GM23338 (cell line): ENCODE results near the gene ZFHX3. TPM values are rescaled to one million over a fixed set of nuclear protein-coding genes. Genes with fewer than 3 reads are reported as not detected.

Source experiments
- ATAC-seq: fragments of 200-7000 bp; cut with Tn5 transposase; 3 replicates; pipeline ENCODE4 v1.9.1; 2020
- DNase-seq: peaks from one replicate; pipeline ENCODE4 v3.0.0-alpha.2; 2015; ENCODE audit warnings: low spot score
- H2AFZ ChIP-seq: fragments of 200-600 bp; sonication (generic); 2 replicates; pipeline ENCODE4 v1.8.0; 2016; ENCODE audit warnings: antibody characterized with exemption, mild to moderate bottlenecking, moderate library complexity
- H3F3A ChIP-seq: fragments of 200-600 bp; sonication (generic); replicated peaks from 2 replicates; pipeline ENCODE4 v1.8.0; 2017; ENCODE audit warnings: antibody characterized with exemption, mixed run types, low read depth
- H3K27ac ChIP-seq: fragments of 200-600 bp; sonication (generic); 2 replicates; pipeline ENCODE4 v1.6.1; 2016; ENCODE audit warnings: low read depth
- H3K27me3 ChIP-seq: fragments of 200-600 bp; sonication (generic); 2 replicates; pipeline ENCODE4 v1.8.0; 2016; ENCODE audit warnings: mild to moderate bottlenecking, mixed run types, moderate library complexity; ENCODE audit not compliant: insufficient read depth
- H3K36me3 ChIP-seq: fragments of 200-600 bp; sonication (generic); 2 replicates; pipeline ENCODE4 v1.8.0; 2016; ENCODE audit warnings: mild to moderate bottlenecking; ENCODE audit not compliant: insufficient read depth
- H3K4me1 ChIP-seq: fragments of 200-600 bp; sonication (generic); 2 replicates; pipeline ENCODE4 v1.8.0; 2016; ENCODE audit warnings: mild to moderate bottlenecking, moderate library complexity; ENCODE audit not compliant: insufficient read depth
- H3K4me2 ChIP-seq: fragments of 200-600 bp; sonication (generic); 2 replicates; pipeline ENCODE4 v1.7.1; 2017; ENCODE audit warnings: mixed run types
- H3K4me3 ChIP-seq: fragments of 200-600 bp; sonication (generic); 2 replicates; pipeline ENCODE4 v1.6.1; 2016; ENCODE audit warnings: mixed run types
- H3K79me2 ChIP-seq: fragments of 200-600 bp; sonication (generic); replicated peaks from 2 replicates; pipeline ENCODE4 v1.8.0; 2017; ENCODE audit warnings: mild to moderate bottlenecking; ENCODE audit not compliant: insufficient read depth
- H3K9me2 ChIP-seq: fragments of 200-600 bp; sonication (generic); 2 replicates; pipeline ENCODE4 v1.8.0; 2017; ENCODE audit not compliant: insufficient read depth
- H4K20me1 ChIP-seq: fragments of 200-600 bp; sonication (generic); replicated peaks from 2 replicates; pipeline ENCODE4 v1.8.0; 2017; ENCODE audit warnings: mild to moderate bottlenecking; ENCODE audit not compliant: insufficient read depth
- H3K27ac Mint-ChIP-seq: 2 replicates; pipeline ENCODE4 v1.8.0; 2020; ENCODE audit warnings: inconsistent platforms, mild to moderate bottlenecking, moderate library complexity, mixed read lengths
- H3K27me3 Mint-ChIP-seq: 3 replicates; pipeline ENCODE4 v1.8.0; 2022; ENCODE audit warnings: low read depth, mild to moderate bottlenecking, moderate library complexity, mixed read lengths, inconsistent platforms; ENCODE audit not compliant: insufficient read depth, poor library complexity
- H3K36me3 Mint-ChIP-seq: 3 replicates; pipeline ENCODE4 v1.8.0; 2021; ENCODE audit warnings: low read depth, mild to moderate bottlenecking, inconsistent platforms, moderate library complexity, mixed read lengths
- H3K4me1 Mint-ChIP-seq: 3 replicates; pipeline ENCODE4 v1.8.0; 2020; ENCODE audit warnings: mild to moderate bottlenecking, inconsistent platforms, mixed read lengths
- H3K4me3 Mint-ChIP-seq: 3 replicates; pipeline ENCODE4 v1.8.0; 2021; ENCODE audit warnings: moderate library complexity, mild to moderate bottlenecking, inconsistent platforms, mixed read lengths
- H3K9me3 Mint-ChIP-seq: 3 replicates; pipeline ENCODE4 v1.8.0; 2020; ENCODE audit warnings: moderate library complexity, mild to moderate bottlenecking, inconsistent platforms, mixed read lengths
- CREB1 ChIP-seq: fragments of 250-450 bp; sonication (Bioruptor Pico); IDR thresholded peaks from 2 replicates; pipeline ENCODE4 v1.5.0; 2020; ENCODE audit warnings: low read depth, mild to moderate bottlenecking, moderate library complexity
- ETS1 ChIP-seq: IDR thresholded peaks from 2 replicates; pipeline ENCODE4 v1.6.1; 2016; ENCODE audit warnings: antibody characterized with exemption
- EZH2 ChIP-seq: fragments of 200-600 bp; sonication (generic); IDR thresholded peaks from one replicate; pipeline ENCODE4 v1.8.0; 2017; ENCODE audit warnings: antibody characterized with exemption, mild to moderate bottlenecking, low read depth; ENCODE audit not compliant: unreplicated experiment
- EZH2phosphoT487 ChIP-seq: fragments of 200-600 bp; sonication (generic); IDR thresholded peaks from one replicate; pipeline ENCODE4 v1.8.1; 2018; ENCODE audit warnings: antibody characterized with exemption; ENCODE audit not compliant: unreplicated experiment
- JUNB ChIP-seq: IDR thresholded peaks from one replicate; pipeline ENCODE4 v1.6.1; 2016; ENCODE audit warnings: antibody characterized with exemption; ENCODE audit not compliant: unreplicated experiment
- NANOG ChIP-seq: IDR thresholded peaks from 2 replicates; pipeline ENCODE4 v1.6.1; 2016; ENCODE audit warnings: antibody characterized with exemption, borderline replicate concordance
- POLR2AphosphoS5 ChIP-seq: IDR thresholded peaks from 2 replicates; pipeline ENCODE4 v1.6.1; 2016; ENCODE audit warnings: antibody characterized with exemption, low read depth
- STAT1 ChIP-seq: IDR thresholded peaks from one replicate; pipeline ENCODE4 v1.6.1; 2016; ENCODE audit warnings: antibody characterized with exemption; ENCODE audit not compliant: unreplicated experiment
- ZNF114 ChIP-seq: fragments of 250-450 bp; sonication (Bioruptor Pico); IDR thresholded peaks from 2 replicates; pipeline ENCODE4 v1.5.0; 2020; ENCODE audit warnings: mild to moderate bottlenecking, moderate library complexity
- ZNF331 ChIP-seq: fragments of 250-450 bp; sonication (Bioruptor Pico); IDR thresholded peaks from 2 replicates; pipeline ENCODE4 v1.5.0; 2020; ENCODE audit warnings: low read depth, mild to moderate bottlenecking, moderate library complexity
- polyA plus RNA-seq: library from polyadenylated mRNA; unstranded; fragments of >200 nt; fragmentation: Nextera tagmentation; extraction: Ambion mirVana; gene quantifications from 2 replicates; pipeline ENCODE4 v1.2.1, GENCODE V29; 2016
- total RNA-seq: library from RNA; depleted of rRNA; stranded (reverse); fragments of >200 nt; shearing (Covaris generic); gene quantifications from 2 replicates; pipeline ENCODE4 v1.2.3, GENCODE V29; 2014
- TF ChIP-seq, protein P1 (sequence below): fragments of 250-450 bp; sonication (Bioruptor Pico); IDR thresholded peaks from 2 replicates; pipeline ENCODE4 v1.5.0; 2020; ENCODE audit warnings: mild to moderate bottlenecking, moderate library complexity
- TF ChIP-seq, protein P2 (sequence below): IDR thresholded peaks from one replicate; pipeline ENCODE4 v1.6.1; 2018; ENCODE audit warnings: antibody characterized with exemption; ENCODE audit not compliant: unreplicated experiment
- TF ChIP-seq, protein P3 (sequence below), 2 experiments: fragments of 200-600 bp in 1 of 2; sonication (generic) in 1 of 2; conservative IDR thresholded peaks; 2 replicates each; pipeline versions ENCODE4 v1.5.1 to v1.6.1; 2016 to 2017; ENCODE audit warnings: antibody characterized with exemption in 2 of 2, low read depth in 2 of 2, mild to moderate bottlenecking in 2 of 2, moderate library complexity in 1 of 2

The ZFHX3 gene
- total and polyA plus RNA-seq, 2 experiments from 2014 or later, result 1.0 to 1.5 TPM

DNA sequence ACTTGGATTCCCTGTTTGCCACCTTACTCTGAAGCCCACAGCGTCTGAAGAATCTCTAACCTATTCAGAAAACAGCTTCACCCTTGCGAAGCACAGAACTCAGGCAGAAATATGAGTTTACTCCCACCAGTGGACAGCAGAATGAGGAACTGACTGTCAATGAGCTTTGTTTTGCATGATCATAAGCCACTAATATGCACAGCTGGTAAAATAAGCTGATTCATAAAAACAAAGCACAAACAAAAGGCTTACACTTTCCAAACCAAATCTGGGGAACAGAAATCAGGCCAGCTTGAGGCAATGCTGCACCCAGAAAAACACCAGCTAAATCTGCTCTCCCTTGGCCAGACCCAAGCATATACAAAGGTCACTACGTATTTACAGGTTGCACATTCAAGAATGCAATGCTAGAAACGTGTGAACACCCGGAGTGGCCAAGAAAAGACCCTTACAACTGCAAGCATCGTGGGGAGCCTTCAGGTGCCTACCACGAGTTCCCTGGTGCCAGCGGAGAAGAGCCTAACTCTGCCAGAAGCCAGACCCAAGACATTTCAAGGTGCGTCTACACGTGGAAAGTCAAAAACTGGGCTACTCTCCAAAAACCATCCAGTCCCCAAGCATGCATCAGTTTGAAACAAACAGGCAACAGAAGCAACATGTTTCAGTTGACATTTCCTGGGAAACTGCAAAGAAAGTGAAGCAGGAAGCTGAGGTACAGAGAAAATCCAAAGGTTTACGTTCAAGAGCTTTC is 207.1 kb downstream of the ZFHX3 start:
- Histone ChIP-seq H3K4me2 (no peak overlapping the region), H3K4me1 (peaks cover 18% of the 10 kb centered on the region)
- no peak for DNase-seq

More for the DNA sequence above, 207.1 kb downstream of the ZFHX3 start:
- Histone ChIP-seq H2AFZ (no peak overlapping the region), H3K4me3 (no peak overlapping the region), H3K9me2 (no peaks in the 10 kb centered on the region), H3K27ac (no peak overlapping the region), H3K36me3 (no peaks in the 10 kb centered on the region), H3K79me2 (no peaks in the 10 kb centered on the region), H4K20me1 (no peaks in the 10 kb centered on the region; the same call in 1 of the 2 replicates), H3F3A (no peaks in the 10 kb centered on the region), H3K27me3 (no peaks in the 10 kb centered on the region)
- peaks cover 33% of the 10 kb centered on the region for H3K4me1 Mint-ChIP-seq
- TF ChIP-seq, protein P1, sequence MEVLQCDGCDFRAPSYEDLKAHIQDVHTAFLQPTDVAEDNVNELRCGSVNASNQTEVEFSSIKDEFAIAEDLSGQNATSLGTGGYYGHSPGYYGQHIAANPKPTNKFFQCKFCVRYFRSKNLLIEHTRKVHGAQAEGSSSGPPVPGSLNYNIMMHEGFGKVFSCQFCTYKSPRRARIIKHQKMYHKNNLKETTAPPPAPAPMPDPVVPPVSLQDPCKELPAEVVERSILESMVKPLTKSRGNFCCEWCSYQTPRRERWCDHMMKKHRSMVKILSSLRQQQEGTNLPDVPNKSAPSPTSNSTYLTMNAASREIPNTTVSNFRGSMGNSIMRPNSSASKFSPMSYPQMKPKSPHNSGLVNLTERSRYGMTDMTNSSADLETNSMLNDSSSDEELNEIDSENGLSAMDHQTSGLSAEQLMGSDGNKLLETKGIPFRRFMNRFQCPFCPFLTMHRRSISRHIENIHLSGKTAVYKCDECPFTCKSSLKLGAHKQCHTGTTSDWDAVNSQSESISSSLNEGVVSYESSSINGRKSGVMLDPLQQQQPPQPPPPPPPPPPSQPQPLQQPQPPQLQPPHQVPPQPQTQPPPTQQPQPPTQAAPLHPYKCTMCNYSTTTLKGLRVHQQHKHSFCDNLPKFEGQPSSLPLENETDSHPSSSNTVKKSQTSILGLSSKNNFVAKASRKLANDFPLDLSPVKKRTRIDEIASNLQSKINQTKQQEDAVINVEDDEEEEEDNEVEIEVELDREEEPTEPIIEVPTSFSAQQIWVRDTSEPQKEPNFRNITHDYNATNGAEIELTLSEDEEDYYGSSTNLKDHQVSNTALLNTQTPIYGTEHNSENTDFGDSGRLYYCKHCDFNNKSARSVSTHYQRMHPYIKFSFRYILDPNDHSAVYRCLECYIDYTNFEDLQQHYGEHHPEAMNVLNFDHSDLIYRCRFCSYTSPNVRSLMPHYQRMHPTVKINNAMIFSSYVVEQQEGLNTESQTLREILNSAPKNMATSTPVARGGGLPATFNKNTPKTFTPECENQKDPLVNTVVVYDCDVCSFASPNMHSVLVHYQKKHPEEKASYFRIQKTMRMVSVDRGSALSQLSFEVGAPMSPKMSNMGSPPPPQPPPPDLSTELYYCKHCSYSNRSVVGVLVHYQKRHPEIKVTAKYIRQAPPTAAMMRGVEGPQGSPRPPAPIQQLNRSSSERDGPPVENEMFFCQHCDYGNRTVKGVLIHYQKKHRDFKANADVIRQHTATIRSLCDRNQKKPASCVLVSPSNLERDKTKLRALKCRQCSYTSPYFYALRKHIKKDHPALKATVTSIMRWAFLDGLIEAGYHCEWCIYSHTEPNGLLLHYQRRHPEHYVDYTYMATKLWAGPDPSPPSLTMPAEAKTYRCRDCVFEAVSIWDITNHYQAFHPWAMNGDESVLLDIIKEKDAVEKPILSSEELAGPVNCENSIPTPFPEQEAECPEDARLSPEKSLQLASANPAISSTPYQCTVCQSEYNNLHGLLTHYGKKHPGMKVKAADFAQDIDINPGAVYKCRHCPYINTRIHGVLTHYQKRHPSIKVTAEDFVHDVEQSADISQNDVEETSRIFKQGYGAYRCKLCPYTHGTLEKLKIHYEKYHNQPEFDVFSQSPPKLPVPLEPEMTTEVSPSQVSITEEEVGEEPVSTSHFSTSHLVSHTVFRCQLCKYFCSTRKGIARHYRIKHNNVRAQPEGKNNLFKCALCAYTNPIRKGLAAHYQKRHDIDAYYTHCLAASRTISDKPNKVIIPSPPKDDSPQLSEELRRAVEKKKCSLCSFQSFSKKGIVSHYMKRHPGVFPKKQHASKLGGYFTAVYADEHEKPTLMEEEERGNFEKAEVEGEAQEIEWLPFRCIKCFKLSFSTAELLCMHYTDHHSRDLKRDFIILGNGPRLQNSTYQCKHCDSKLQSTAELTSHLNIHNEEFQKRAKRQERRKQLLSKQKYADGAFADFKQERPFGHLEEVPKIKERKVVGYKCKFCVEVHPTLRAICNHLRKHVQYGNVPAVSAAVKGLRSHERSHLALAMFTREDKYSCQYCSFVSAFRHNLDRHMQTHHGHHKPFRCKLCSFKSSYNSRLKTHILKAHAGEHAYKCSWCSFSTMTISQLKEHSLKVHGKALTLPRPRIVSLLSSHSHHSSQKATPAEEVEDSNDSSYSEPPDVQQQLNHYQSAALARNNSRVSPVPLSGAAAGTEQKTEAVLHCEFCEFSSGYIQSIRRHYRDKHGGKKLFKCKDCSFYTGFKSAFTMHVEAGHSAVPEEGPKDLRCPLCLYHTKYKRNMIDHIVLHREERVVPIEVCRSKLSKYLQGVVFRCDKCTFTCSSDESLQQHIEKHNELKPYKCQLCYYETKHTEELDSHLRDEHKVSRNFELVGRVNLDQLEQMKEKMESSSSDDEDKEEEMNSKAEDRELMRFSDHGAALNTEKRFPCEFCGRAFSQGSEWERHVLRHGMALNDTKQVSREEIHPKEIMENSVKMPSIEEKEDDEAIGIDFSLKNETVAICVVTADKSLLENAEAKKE, result no peak
- TF ChIP-seq ZNF331 (CRISPR knock-in tag), result no peak
- TF ChIP-seq, protein P2, sequence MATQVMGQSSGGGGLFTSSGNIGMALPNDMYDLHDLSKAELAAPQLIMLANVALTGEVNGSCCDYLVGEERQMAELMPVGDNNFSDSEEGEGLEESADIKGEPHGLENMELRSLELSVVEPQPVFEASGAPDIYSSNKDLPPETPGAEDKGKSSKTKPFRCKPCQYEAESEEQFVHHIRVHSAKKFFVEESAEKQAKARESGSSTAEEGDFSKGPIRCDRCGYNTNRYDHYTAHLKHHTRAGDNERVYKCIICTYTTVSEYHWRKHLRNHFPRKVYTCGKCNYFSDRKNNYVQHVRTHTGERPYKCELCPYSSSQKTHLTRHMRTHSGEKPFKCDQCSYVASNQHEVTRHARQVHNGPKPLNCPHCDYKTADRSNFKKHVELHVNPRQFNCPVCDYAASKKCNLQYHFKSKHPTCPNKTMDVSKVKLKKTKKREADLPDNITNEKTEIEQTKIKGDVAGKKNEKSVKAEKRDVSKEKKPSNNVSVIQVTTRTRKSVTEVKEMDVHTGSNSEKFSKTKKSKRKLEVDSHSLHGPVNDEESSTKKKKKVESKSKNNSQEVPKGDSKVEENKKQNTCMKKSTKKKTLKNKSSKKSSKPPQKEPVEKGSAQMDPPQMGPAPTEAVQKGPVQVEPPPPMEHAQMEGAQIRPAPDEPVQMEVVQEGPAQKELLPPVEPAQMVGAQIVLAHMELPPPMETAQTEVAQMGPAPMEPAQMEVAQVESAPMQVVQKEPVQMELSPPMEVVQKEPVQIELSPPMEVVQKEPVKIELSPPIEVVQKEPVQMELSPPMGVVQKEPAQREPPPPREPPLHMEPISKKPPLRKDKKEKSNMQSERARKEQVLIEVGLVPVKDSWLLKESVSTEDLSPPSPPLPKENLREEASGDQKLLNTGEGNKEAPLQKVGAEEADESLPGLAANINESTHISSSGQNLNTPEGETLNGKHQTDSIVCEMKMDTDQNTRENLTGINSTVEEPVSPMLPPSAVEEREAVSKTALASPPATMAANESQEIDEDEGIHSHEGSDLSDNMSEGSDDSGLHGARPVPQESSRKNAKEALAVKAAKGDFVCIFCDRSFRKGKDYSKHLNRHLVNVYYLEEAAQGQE, result no peak
- TF ChIP-seq ZNF114 (CRISPR knock-in tag), result no peak
- TF ChIP-seq NANOG, result no peak
- TF ChIP-seq EZH2, result no peak
- TF ChIP-seq JUNB, result no peak
- no peak for TF ChIP-seq POLR2AphosphoS5
- no peak for TF ChIP-seq EZH2phosphoT487
- TF ChIP-seq ETS1, result no peak
- TF ChIP-seq CREB1, result no peak
- no peak for TF ChIP-seq STAT1
- TF ChIP-seq, protein P3, sequence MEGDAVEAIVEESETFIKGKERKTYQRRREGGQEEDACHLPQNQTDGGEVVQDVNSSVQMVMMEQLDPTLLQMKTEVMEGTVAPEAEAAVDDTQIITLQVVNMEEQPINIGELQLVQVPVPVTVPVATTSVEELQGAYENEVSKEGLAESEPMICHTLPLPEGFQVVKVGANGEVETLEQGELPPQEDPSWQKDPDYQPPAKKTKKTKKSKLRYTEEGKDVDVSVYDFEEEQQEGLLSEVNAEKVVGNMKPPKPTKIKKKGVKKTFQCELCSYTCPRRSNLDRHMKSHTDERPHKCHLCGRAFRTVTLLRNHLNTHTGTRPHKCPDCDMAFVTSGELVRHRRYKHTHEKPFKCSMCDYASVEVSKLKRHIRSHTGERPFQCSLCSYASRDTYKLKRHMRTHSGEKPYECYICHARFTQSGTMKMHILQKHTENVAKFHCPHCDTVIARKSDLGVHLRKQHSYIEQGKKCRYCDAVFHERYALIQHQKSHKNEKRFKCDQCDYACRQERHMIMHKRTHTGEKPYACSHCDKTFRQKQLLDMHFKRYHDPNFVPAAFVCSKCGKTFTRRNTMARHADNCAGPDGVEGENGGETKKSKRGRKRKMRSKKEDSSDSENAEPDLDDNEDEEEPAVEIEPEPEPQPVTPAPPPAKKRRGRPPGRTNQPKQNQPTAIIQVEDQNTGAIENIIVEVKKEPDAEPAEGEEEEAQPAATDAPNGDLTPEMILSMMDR (conservative IDR thresholded peaks at IDR 0.05; ENCODE audit: low read depth in 2 of 2), result no peak
- H3K9me3 Mint-ChIP-seq, result no peaks in the 10 kb centered on the region
- no peak for ATAC-seq
- H3K4me3 Mint-ChIP-seq, result no peak overlapping the region
- H3K27ac Mint-ChIP-seq, result no peak overlapping the region
- peaks cover 6% of the 10 kb centered on the region for H3K27me3 Mint-ChIP-seq
- H3K36me3 Mint-ChIP-seq, result no peaks in the 10 kb centered on the region
